SH-SY5Y (cell line): ENCODE measurements around the gene PLEKHH3.
A peak's percentile ranks its signal among the peaks of the same experiment; 100 is the strongest.

ENCODE experiments used
- GATA2 ChIP-seq: IDR thresholded peaks from 2 replicates; pipeline ENCODE4 v1.6.1; 2011; ENCODE audit warnings: mild to moderate bottlenecking, low read depth, low read length
- GATA3 ChIP-seq: IDR thresholded peaks from 2 replicates; pipeline ENCODE4 v1.6.1; 2011; ENCODE audit warnings: low read depth, mild to moderate bottlenecking, low read length, moderate library complexity

The PLEKHH3 gene

GRCh38 chr17:42678951-42679491, 2.2 kb upstream of the PLEKHH3 start:
- TF ChIP-seq GATA2 (no peak), GATA3 (no peak)

DNA sequence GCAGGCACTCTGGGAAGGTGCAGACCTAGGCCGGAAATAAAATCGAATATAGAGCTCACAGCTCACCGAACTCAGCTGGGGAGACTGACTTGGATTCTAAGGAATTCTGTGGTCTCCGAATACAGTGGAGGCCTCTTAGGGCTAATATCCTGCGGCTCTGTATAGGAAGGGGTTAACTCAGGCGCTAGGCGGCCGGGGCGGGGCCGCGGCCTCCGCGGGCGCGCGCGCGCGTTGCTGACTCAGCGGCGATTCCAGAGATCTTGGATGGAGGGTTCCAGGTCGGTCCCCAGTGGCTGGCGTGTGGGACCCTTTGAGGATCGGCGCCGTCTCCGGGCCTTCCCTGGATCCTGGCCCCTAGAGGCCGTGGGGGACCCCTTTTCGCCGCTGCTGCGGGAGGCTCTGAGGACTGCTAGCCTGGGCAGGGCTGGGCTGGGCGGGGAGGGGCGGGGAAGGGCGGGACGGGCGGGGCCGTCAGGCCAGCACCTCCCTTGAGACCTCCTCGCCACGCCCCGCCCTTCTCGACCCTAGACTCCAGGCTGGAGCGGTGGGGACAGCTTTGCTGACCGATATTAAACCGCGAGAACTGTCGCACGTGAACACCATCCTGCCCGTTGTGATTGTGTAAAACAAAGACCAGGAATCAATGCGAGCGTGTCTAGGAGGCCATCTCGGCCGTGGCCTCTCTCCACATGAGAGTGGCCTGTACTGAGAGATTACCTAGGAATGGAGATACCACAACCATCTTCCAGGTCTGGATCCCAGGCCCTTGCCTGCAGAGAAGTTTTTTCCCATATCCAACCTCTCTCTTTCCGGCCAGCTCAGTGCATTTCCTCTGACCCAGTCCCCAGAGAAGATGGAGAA, 1.4 kb upstream of the PLEKHH3 start:
- TF ChIP-seq GATA2 (0 out of 2 replicates have a peak, but pooled peaks have one; percentile 32), GATA3 (no peak)

DNA sequence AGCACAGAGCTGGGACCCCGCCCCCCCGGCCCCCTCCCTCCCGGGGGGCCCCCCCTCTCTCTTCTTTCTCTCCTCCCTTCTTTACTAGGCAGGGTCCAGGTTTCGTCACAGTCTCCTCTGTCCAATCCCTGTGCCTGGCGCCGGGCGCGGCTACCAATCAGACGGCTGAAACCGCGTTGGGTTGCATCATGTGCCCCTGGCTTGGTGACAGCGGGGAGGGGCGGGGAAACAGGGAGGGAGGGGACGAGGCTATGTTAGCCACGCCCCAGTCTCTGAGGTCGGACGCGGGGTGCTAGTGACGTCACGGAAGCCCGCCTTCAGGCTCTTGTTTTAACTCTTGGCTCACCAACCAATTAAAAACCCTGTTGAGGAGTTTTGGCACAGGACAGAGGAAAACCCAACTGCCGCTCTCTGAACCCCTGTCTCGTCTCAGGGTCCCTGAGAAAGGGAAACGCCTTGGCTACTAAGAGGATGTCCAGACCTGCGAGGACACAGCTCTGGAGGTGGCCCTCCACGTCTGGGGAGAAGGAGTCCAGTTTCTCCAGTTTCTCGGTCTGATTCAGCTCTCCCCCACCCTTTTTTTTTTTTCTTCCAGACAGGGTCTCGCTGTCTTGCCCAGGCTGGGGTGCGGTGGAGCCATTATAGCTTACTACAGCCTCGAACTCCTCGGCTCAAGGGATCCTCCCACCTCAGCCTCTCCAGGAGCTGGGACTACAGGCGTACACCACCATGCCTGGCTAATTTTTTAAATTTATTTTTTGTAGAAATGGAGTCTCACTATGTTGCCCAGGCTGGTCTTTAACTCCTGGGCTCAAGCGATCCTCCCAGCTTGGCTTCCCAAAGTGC, 441 bp upstream of the PLEKHH3 start:
- TF ChIP-seq GATA3 (no peak), GATA2 (no peak)

- TF ChIP-seq GATA2 (no peak), GATA3 (no peak)
Observed at GRCh38 chr17:42675965-42676423, 800 bp downstream of the PLEKHH3 start.

DNA sequence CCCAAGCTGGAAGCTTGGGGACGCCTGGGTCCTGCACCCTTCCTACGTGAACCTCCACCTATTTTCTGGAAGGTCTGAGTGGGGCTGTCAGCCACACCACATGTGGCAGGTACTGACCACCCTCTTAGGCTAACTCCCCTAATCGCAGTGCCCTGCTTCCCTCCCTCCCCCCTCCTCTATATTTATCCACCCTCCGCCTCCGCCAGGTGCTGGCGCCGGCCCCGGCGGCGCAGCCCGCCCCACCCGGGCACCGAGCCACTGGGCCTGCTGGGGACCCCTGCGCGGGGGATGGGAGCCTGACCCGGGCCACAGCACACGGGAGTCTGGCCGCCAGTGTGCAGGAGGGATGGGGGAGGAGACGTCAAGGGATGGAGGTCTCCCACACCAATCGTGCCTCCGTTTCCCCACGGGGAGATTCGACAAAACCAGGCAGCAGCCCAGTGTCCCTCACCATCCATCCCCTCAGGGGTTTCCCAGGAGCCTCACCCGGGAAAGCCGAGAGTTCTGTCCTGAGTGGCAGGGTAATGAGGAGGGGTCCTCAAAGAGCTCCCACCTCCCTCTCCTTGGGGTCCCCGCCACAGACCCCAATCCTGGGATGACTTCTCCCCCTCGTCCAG, 1.3 kb downstream of the PLEKHH3 start:
- TF ChIP-seq GATA2 (no peak), GATA3 (no peak)

- TF ChIP-seq GATA3 (no peak), GATA2 (no peak)
Observed at GRCh38 chr17:42674755-42675347, 1.9 kb downstream of the PLEKHH3 start.

DNA sequence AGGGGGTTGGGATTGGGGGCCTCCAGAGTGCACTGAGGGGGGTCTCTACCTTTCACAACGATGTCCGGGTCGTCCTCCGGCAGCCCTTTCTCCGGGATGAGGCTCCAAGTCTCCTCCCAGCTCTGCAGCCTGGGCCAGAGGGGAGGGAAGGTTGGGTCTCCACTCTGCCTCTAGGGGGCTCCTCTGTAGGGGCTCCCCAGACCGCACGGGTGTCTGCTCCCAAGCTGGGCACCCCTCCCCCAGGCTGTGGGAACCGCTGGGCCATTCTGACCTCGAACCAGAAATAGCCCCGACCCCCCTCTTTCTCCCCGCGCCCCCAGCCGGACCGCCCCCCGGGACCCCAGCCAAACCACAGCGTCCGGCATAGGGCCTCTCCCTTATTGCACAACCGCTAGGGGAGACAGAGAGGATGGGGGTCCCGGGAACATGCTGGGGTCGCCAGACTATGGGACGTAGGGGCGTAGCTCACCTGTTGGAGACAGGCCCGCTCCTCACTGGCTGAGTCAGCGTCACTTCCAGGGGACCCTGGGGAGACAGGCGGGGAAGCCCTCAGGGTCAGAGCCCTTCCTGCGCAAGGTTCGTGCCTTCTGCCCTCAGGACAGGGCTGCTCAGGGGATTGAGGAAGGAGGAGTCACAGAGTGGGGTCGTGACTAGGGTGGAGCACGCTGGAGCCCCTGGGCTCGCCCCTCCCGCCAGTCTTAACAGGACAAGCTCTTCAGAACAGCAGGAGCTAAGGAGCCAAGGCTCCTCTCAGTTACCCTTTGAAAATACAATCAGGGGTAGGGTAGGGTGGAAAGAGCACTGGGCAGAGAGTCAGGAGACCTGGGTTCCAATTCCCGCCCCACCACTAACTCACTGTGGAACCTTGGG, 2.7 kb downstream of the PLEKHH3 start:
- TF ChIP-seq GATA2 (no peak), GATA3 (no peak)

- TF ChIP-seq GATA2 (no peak), GATA3 (no peak)
Observed at GRCh38 chr17:42673266-42673884, 3.4 kb downstream of the PLEKHH3 start.

DNA sequence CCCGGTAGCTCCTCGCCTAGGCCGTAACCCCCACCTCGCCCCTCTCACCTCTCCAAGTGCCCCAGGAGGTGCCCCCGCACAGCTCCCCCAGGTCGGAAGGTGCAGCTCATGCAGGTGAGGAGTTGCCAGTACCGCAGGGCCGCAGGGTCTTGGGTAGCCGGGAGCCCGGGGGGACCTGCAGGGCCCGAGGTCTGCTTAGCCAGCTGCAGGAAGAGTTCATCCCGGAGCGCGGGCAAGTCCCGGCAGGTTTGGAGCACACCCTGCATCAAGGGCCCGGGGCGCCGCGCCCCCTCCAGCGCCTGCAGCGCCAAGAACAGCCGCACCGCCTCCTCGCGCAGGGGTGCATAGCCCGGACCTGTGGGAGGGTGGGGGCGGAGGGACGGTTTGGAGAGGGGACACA, 4.8 kb downstream of the PLEKHH3 start:
- no peak for TF ChIP-seq GATA3

DNA sequence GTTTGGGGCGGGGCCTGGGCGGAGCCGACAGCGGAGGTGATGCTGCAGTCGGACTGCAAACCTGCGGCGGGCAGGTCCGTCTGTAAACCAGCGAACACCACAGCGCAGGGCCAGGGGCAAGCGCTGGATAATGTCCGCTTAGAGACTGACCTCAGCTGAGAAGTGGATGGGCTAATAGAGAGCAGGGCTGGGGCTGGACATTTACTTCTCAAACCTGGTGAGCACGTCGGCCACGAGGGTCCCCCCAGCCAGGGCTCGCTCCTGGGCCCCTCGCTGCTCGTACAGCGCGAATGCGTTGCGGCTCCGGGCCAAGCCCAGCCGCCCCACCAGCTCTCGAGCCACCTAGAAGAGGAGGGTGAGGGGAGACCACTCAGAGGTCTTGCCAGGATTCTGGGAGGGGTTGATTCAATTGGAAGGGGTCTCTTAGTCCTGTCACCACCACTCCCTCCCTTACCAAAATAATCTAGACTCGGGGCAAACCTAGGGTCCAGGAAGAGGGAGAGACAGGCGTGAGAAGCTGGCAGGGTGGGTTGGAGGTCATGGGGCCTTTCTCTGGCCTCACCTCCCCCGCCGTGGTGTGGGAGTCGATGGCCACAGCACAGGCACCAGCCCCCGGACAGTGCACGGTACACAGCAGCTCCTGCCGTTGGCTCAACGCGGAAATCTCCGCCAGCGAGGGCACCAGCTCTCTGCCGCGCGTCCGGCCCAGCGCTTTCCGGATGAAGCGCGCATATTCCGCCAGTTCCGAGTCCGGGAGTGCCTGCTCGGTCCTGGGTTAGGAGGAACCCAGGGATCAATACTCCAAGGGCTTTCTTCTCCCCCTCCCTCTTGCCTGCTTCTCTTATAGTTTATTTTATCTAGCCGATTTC, 5.8 kb downstream of the PLEKHH3 start:
- TF ChIP-seq GATA3 (no peak), GATA2 (no peak)

DNA sequence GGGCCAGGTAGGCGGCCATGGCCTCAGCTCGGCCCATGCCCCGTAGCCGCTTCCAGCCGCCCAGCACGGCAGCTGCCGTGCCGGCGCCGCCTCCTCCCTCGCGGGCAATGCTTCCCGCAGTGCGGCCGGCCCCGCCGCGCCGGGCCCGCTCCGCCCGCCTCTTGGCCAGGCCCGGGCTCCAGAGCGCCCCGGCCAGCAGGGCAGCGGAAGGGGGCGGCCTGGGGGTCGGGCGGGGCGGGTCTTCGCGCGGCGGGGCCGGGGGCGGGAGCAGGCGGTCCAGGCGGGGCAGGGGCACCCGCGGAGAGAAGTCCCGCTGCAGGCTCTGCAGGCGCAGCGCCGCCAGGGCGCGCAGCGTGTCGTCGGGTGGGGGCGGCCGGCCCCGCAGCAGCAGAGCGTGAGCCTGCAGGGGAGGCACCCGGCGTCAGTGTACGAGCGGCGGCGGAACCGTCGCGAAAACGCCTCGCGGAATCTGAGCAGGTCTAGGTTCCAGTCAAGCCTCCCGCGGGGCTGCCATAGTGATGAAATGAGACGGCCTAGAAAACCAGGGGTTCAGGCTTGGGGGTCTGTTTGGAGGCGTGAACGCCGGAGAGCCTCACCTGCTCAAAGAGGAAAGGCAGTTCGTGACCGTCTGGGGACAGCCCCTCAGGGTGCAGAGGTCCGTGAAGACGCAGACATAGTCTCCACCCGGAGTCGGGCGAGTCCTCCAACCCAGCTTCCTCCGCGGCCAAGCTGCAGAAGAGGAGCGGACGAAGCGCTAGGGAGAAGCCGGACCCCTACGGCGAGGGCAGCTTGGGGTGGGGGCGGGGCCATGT, 6.6 kb downstream of the PLEKHH3 start:
- TF ChIP-seq GATA3, result no peak
